UCSD-AML1 (cell line): ENCODE data around the gene WDR5.

ENCODE experiments used
- DNase-seq: peaks from one replicate; lab custom pipeline; 2025; ENCODE audit not compliant: unreplicated experiment; lab: John Stamatoyannopoulos, UW

The WDR5 gene

GRCh38 chr9:134205672-134206310 lies 69.9 kb downstream of the WDR5 start:
- no peak for DNase-seq

- no peak for DNase-seq
These were observed 70.7 kb downstream of the WDR5 start for GRCh38 chr9:134206311-134207300.

DNA sequence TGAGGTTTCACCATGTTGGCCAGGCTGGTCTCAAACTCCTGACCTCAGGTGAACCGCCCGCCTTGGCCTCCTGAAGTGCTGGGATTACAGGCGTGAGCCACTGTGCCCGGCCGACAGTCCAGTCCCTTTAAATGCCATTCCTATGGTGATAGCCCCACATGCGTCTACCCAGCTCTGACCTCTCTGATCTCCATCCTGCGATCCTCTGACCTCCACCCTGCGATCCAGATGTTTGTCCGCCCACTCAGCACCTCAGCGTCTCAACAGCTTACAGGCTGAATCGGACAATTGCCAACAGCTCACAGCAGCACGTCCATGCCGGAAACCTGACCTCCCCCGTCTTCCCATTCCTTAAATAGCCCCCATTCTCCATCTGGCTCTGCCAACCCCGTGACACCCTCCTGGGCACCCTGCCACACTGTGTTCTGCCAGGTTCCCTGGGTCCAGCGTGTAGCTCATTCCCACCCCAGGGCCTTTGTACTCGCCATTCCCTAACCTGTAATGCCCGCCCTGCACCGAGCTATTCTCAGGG lies 72.5 kb downstream of the WDR5 start:
- no peak for DNase-seq

- DNase-seq, result no peak
These were observed 73.3 kb downstream of the WDR5 start for GRCh38 chr9:134208981-134209725.
